Endothelial cell of umbilical vein (primary cell): Measurements from ENCODE around the gene CNTNAP1. TPM values are rescaled to one million over a fixed set of nuclear protein-coding genes. Genes with fewer than 3 reads are reported as not detected.

Experiments
- BruUV-seq: library from RNA; stranded (reverse); fragments of 400-500 nt; replicated peaks from 2 replicates; lab custom pipeline; 2021; lab: Mats Ljungman, UMichigan
- CTCF ChIA-PET: fragments of 300-600, 350-600 bp; sonication (Branson Sonifier 250); formaldehyde crosslinking; loops from one replicate; lab custom pipeline; 2021; ENCODE audit warnings: antibody characterized with exemption, inconsistent platforms; lab: Charles Lee
- POLR2A ChIA-PET: fragments of 300-600, 350-600 bp; sonication (Branson Sonifier 250); formaldehyde crosslinking; loops from one replicate; lab custom pipeline; 2021; ENCODE audit warnings: antibody characterized with exemption, inconsistent platforms; lab: Charles Lee
- DNase-seq: peaks from one replicate; pipeline ENCODE4 v3.0.0-alpha.2; 2011; ENCODE audit warnings: low read depth, low spot score
- FAIRE-seq: peaks from 2 replicates; lab custom pipeline; 2011; peaks lifted over from hg19 to GRCh38; lab: Jason Lieb, UNC
- H2AFZ ChIP-seq: 2 replicates; pipeline ENCODE4 v1.6.0; 2012; ENCODE audit warnings: low read depth, low read length, control low read depth, inconsistent platforms
- H3K27ac ChIP-seq: 2 replicates; pipeline ENCODE4 v1.5.1; 2011; ENCODE audit warnings: low read depth, mild to moderate bottlenecking, control low read depth, low read length, moderate library complexity; ENCODE audit not compliant: insufficient read depth
- H3K27me3 ChIP-seq, 2 experiments: 2 replicates each; pipeline versions ENCODE4 v1.6.0 to v1.6.1; 2011; ENCODE audit warnings: low read length in 2 of 2, mixed read lengths in 1 of 2; ENCODE audit not compliant: control insufficient read depth in 2 of 2, insufficient read depth in 2 of 2
- H3K36me3 ChIP-seq, 2 experiments: 2 replicates in 1 of 2; 3 replicates in 1 of 2; pipeline ENCODE4 v1.5.1; 2011; ENCODE audit warnings: low read length in 2 of 2, mild to moderate bottlenecking in 1 of 2, moderate library complexity in 1 of 2; ENCODE audit not compliant: control insufficient read depth in 2 of 2, insufficient read depth in 2 of 2; ENCODE audit errors: extremely low read depth in 1 of 2
- H3K4me1 ChIP-seq: 3 replicates; pipeline ENCODE4 v1.5.1; 2011; ENCODE audit warnings: mild to moderate bottlenecking, low read length; ENCODE audit not compliant: control insufficient read depth, insufficient read depth; ENCODE audit errors: extremely low read depth
- H3K4me2 ChIP-seq: 2 replicates; pipeline ENCODE4 v1.6.1; 2011; ENCODE audit warnings: low read length, control low read depth, mixed read lengths; ENCODE audit not compliant: insufficient read depth
- H3K4me3 ChIP-seq, 3 experiments: fragments of 200-600 bp in 1 of 3; sonication (generic), shearing (Covaris generic) in 1 of 3; replicated peaks in 1 of 3; 2 replicates each; pipeline ENCODE4 v1.5.1; 2011 to 2016; ENCODE audit warnings: control low read depth in 3 of 3, low read length in 3 of 3, mild to moderate bottlenecking in 2 of 3, inconsistent platforms in 1 of 3, low read depth in 1 of 3, moderate library complexity in 1 of 3; ENCODE audit not compliant: insufficient read depth in 1 of 3
- H3K79me2 ChIP-seq: 2 replicates; pipeline ENCODE4 v1.6.0; 2012; ENCODE audit warnings: low read length, inconsistent platforms; ENCODE audit not compliant: control insufficient read depth, insufficient read depth
- H3K9ac ChIP-seq: replicated peaks from 2 replicates; pipeline ENCODE3; 2011; ENCODE audit warnings: low read length, control low read depth; ENCODE audit not compliant: insufficient read depth; ENCODE audit errors: extremely low read depth
- H3K9me1 ChIP-seq: replicated peaks from 3 replicates; pipeline ENCODE4 v1.6.0; 2011; ENCODE audit warnings: mild to moderate bottlenecking, low read length; ENCODE audit not compliant: control insufficient read depth, insufficient read depth; ENCODE audit errors: extremely low read depth
- H3K9me3 ChIP-seq: replicated peaks from 2 replicates; pipeline ENCODE4 v1.5.1; 2012; ENCODE audit warnings: low read length, inconsistent platforms; ENCODE audit not compliant: control insufficient read depth, insufficient read depth
- H4K20me1 ChIP-seq: replicated peaks from 2 replicates; pipeline ENCODE3; 2011; ENCODE audit warnings: mild to moderate bottlenecking, low read length; ENCODE audit not compliant: control insufficient read depth, insufficient read depth; ENCODE audit errors: extremely low read depth
- EZH2 ChIP-seq: IDR thresholded peaks from 2 replicates; pipeline ENCODE4 v1.6.1; 2012; ENCODE audit warnings: borderline replicate concordance, low read depth, mild to moderate bottlenecking, moderate library complexity, low read length, inconsistent platforms; ENCODE audit not compliant: severe bottlenecking
- FOS ChIP-seq: IDR thresholded peaks from 2 replicates; pipeline ENCODE4 v1.6.1; 2011; ENCODE audit warnings: mild to moderate bottlenecking, low read length, moderate library complexity, borderline replicate concordance; ENCODE audit not compliant: insufficient read depth
- GATA2 ChIP-seq: IDR thresholded peaks from 2 replicates; pipeline ENCODE4 v1.7.0; 2011; ENCODE audit warnings: low read depth, mild to moderate bottlenecking, moderate library complexity, mixed read lengths, low read length; ENCODE audit not compliant: insufficient read length, insufficient read depth
- JUN ChIP-seq: IDR thresholded peaks from 2 replicates; pipeline ENCODE4 v1.6.1; 2011; ENCODE audit warnings: borderline replicate concordance, low read depth; ENCODE audit not compliant: insufficient read length, insufficient read depth
- MYC ChIP-seq: IDR thresholded peaks from one replicate; pipeline ENCODE4 v1.6.1; 2011; ENCODE audit warnings: mild to moderate bottlenecking, low read depth, low read length
- POLR2A ChIP-seq: IDR thresholded peaks from 2 replicates; pipeline ENCODE4 v1.6.1; 2012; ENCODE audit warnings: low read depth, mild to moderate bottlenecking, control low read depth, low read length
- POLR2AphosphoS5 ChIP-seq: IDR thresholded peaks from 2 replicates; pipeline ENCODE4 v1.6.1; 2012; ENCODE audit warnings: low read depth, mild to moderate bottlenecking, control low read depth, low read length, moderate library complexity; ENCODE audit not compliant: insufficient read depth
- dilution Hi-C: fragments of 300-500 bp; cut with MboI; formaldehyde crosslinking; loops from one replicate; pipeline ENCODE4 v1.15.0; 2019; ENCODE audit warnings: low sequenced_read_pairs; ENCODE audit not compliant: extremely low pct_ligation_motif_present
- intact Hi-C: fragments of 100-400 bp; cut with micrococcal nuclease; formaldehyde crosslinking; loops from one replicate; pipeline ENCODE4 v1.10.0; 2022
- polyA plus RNA-seq, 4 experiments: library from polyadenylated mRNA; depleted of rRNA in 3 of 4; stranded (reverse) in 3 of 4; unstranded in 1 of 4; fragments of >200 nt; gene quantifications; 2 replicates each; pipeline versions ENCODE4 v1.2.1 to v1.2.3, GENCODE V29; 2011 to 2012; ENCODE audit warnings: missing spikeins in 1 of 4
- total RNA-seq: library from RNA; stranded (reverse); gene quantifications from 2 replicates; pipeline ENCODE4 v1.2.3, GENCODE V29; 2021
- TF ChIP-seq, protein P1 (sequence below): IDR thresholded peaks from 2 replicates; pipeline ENCODE4 v1.6.1; 2011; ENCODE audit not compliant: insufficient read depth, insufficient read length
- TF ChIP-seq, protein P2 (sequence below), 2 donors: IDR thresholded peaks; 1 replicate in 1 of 2; 2 replicates in 1 of 2; pipeline ENCODE4 v1.5.1; 2011; ENCODE audit warnings: low read length in 2 of 2, mild to moderate bottlenecking in 2 of 2, moderate library complexity in 2 of 2, control low read depth in 1 of 2, inconsistent platforms in 1 of 2, low read depth in 1 of 2; ENCODE audit not compliant: insufficient read depth in 1 of 2; ENCODE audit errors: extremely low read depth in 1 of 2

CNTNAP1 gene
- total and polyA plus RNA-seq, 2 donors (not counting 3 experiments of a cell fraction or from before 2014, with no cell fraction given): 26.3 to 44.8 TPM

DNA sequence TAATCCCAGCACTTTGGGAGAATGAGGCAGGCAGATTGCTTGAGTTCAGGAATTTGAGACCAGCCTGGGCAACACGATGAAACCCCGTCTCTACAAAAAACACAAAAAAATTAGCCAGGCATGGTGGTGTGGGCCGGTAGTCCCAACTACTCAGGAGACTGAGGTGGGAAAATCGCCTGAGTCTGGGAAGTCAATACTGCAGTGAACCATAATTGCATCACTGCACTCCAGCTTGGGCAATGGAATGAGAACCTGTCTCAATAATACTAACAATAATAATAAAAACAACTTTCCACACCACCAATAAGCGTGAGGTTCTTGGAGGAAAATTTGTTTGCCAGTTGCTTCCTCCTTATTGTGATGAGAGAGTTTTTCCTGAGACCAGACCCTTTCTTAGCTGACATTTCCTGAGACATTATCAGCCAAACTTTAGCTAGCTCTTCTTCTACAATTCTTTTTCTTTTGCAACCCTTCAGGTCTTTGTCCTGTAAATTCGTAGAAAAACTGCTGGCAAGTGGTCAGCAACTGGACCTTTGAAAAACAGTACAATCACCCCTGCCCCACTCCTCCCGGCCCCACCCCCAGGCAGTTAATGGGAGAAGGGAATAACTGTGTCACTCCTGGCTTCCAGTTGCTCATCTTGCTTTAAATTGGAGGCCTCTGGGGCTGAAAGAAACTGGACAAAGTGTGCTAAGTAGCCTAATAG lies 66.0 kb downstream of the CNTNAP1 start:
- TF ChIP-seq, protein P1, sequence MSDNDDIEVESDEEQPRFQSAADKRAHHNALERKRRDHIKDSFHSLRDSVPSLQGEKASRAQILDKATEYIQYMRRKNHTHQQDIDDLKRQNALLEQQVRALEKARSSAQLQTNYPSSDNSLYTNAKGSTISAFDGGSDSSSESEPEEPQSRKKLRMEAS: no peak
- TF ChIP-seq EZH2 (no peak), FOS (no peak), MYC (no peak), POLR2A (no peak), POLR2AphosphoS5 (no peak), GATA2 (no peak), JUN (no peak)
- TF ChIP-seq, protein P2, sequence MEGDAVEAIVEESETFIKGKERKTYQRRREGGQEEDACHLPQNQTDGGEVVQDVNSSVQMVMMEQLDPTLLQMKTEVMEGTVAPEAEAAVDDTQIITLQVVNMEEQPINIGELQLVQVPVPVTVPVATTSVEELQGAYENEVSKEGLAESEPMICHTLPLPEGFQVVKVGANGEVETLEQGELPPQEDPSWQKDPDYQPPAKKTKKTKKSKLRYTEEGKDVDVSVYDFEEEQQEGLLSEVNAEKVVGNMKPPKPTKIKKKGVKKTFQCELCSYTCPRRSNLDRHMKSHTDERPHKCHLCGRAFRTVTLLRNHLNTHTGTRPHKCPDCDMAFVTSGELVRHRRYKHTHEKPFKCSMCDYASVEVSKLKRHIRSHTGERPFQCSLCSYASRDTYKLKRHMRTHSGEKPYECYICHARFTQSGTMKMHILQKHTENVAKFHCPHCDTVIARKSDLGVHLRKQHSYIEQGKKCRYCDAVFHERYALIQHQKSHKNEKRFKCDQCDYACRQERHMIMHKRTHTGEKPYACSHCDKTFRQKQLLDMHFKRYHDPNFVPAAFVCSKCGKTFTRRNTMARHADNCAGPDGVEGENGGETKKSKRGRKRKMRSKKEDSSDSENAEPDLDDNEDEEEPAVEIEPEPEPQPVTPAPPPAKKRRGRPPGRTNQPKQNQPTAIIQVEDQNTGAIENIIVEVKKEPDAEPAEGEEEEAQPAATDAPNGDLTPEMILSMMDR (IDR thresholded peaks at IDR 0.05; ENCODE audit: extremely low read depth in 1 of 2, insufficient read depth in 1 of 2, low read depth in 1 of 2, low read length in 2 of 2): no peak
- no peaks in the 10 kb centered on the region for H3K27me3 ChIP-seq
- no peaks in the 10 kb centered on the region for H3K36me3 ChIP-seq
- dilution Hi-C loops (no loop called here), intact Hi-C loops (no loop called here)
- FAIRE-seq (no peak), DNase-seq (no peak)
- H3K4me1 ChIP-seq: peaks cover 15% of the 10 kb centered on the region
- POLR2A ChIA-PET: no interaction called here
- no TSS peak for BruUV-seq
- no peak overlapping the region for H3K27ac ChIP-seq
- peaks cover 2% of the 10 kb centered on the region for H3K79me2 ChIP-seq
- no peak overlapping the region for H3K4me3 ChIP-seq
- no peaks in the 10 kb centered on the region for H3K9me1 ChIP-seq
- H3K9ac ChIP-seq: no peak overlapping the region
- CTCF ChIA-PET: interaction anchor here (1.5 to 5.9 kb wide), 3 partner anchors 12 to 76 kb away, joined by 6 to 55 read pairs (median 6); partner anchors contain the start of genes BECN1 and RAMP2
- no peak overlapping the region for H2AFZ ChIP-seq
- H4K20me1 ChIP-seq: no peaks in the 10 kb centered on the region
- H3K4me2 ChIP-seq: no peak overlapping the region
- H3K9me3 ChIP-seq: no peaks in the 10 kb centered on the region
